Stimulated activated naive B cell treated with anti-CD40 and anti-IgM and Interleukin-4, amounts not matched to agents 10 μg/mL and 1 μg/mL and 100 μg/mL, for 72 hours (primary cell): ENCODE measurements around the gene SLC18B1.
"Not testable (repeated sequence)": the region's sequence is repeated elsewhere in the genome, so short reads cannot be mapped to it uniquely, and the experiment has no call there.

Source experiments
- ATAC-seq, 2 donors: fragments of 150-1000 bp; cut with Tn5 transposase; replicated peaks; 2 replicates each; pipeline ENCODE4 v1.10.0; 2021; ENCODE audit warnings: moderate library complexity in 1 of 2
- DNase-seq: peaks from one replicate; pipeline ENCODE4 v3.0.0; 2021
- H3K27ac Mint-ChIP-seq: one replicate; pipeline ENCODE4 v1.8.0; 2022; ENCODE audit warnings: mild to moderate bottlenecking, mixed read lengths
- H3K27me3 Mint-ChIP-seq, 2 donors: one replicate each; pipeline ENCODE4 v1.8.0; 2022; ENCODE audit warnings: mixed read lengths in 2 of 2
- H3K36me3 Mint-ChIP-seq, 2 donors: one replicate each; pipeline ENCODE4 v1.8.0; 2022; ENCODE audit warnings: mixed read lengths in 2 of 2, mild to moderate bottlenecking in 1 of 2
- H3K4me1 Mint-ChIP-seq, 2 donors: one replicate each; pipeline ENCODE4 v1.8.0; 2022; ENCODE audit warnings: mixed read lengths in 2 of 2, mild to moderate bottlenecking in 1 of 2
- H3K4me3 Mint-ChIP-seq, 2 donors: one replicate each; pipeline ENCODE4 v1.8.0; 2022; ENCODE audit warnings: mild to moderate bottlenecking in 2 of 2, mixed read lengths in 2 of 2, moderate library complexity in 1 of 2
- H3K9me3 Mint-ChIP-seq, 2 donors: one replicate each; pipeline ENCODE4 v1.8.0; 2022; ENCODE audit warnings: mixed read lengths in 2 of 2, mild to moderate bottlenecking in 1 of 2

SLC18B1 gene

GRCh38 chr6:132780770-132781371 lies 17.6 kb downstream of the SLC18B1 start:
- no peak for DNase-seq
- peak; percentile 57 to 63 for ATAC-seq
- Mint-ChIP-seq H3K4me3 (no peak overlapping the region), H3K36me3 (peaks cover 21 to 26% of the 10 kb centered on the region in 2 donors), H3K27me3 (no peaks in the 10 kb centered on the region), H3K27ac (no peak overlapping the region), H3K9me3 (no peaks in the 10 kb centered on the region), H3K4me1 (no peaks in the 10 kb centered on the region)

GRCh38 chr6:132777881-132778280 lies 20.6 kb downstream of the SLC18B1 start:
- not testable (repeated sequence) for ATAC-seq, H3K4me3 Mint-ChIP-seq, DNase-seq, H3K4me1 Mint-ChIP-seq, H3K9me3 Mint-ChIP-seq, H3K27me3 Mint-ChIP-seq, H3K27ac Mint-ChIP-seq
- H3K36me3 Mint-ChIP-seq: peaks cover 18 to 20% of the 10 kb centered on the region in 2 donors

GRCh38 chr6:132768051-132768517 lies 30.4 kb downstream of the SLC18B1 start:
- peak; percentile 27 for DNase-seq
- H3K4me1 Mint-ChIP-seq: peaks cover 7 to 24% of the 10 kb centered on the region in 2 donors
- H3K9me3 Mint-ChIP-seq: no peaks in the 10 kb centered on the region
- no peak overlapping the region for H3K27ac Mint-ChIP-seq
- H3K27me3 Mint-ChIP-seq: no peaks in the 10 kb centered on the region
- peak; percentile 83 to 85 for ATAC-seq
- peaks cover 12 to 14% of the 10 kb centered on the region in 2 donors for H3K36me3 Mint-ChIP-seq
- peak overlapping the region; percentile 49 to 57 for H3K4me3 Mint-ChIP-seq

- DNase-seq: no peak
- Mint-ChIP-seq H3K36me3 (peaks cover 11 to 14% of the 10 kb centered on the region in 2 donors), H3K4me1 (peaks cover 11 to 32% of the 10 kb centered on the region in 2 donors), H3K4me3 (no peak overlapping the region), H3K9me3 (no peaks in the 10 kb centered on the region), H3K27ac (no peak overlapping the region), H3K27me3 (no peaks in the 10 kb centered on the region)
- no peak for ATAC-seq
Measured at GRCh38 chr6:132765560-132765959, 32.9 kb downstream of the SLC18B1 start.

GRCh38 chr6:132764370-132764769 lies 34.1 kb downstream of the SLC18B1 start:
- peaks cover 13 to 39% of the 10 kb centered on the region in 2 donors for H3K4me1 Mint-ChIP-seq
- no peak overlapping the region for H3K27ac Mint-ChIP-seq
- ATAC-seq: no peak
- peaks cover 8 to 12% of the 10 kb centered on the region in 2 donors for H3K36me3 Mint-ChIP-seq
- no peaks in the 10 kb centered on the region for H3K27me3 Mint-ChIP-seq
- H3K9me3 Mint-ChIP-seq: no peaks in the 10 kb centered on the region
- DNase-seq: no peak
- no peak overlapping the region for H3K4me3 Mint-ChIP-seq

GRCh38 chr6:132763269-132763668 lies 35.2 kb downstream of the SLC18B1 start:
- Mint-ChIP-seq H3K9me3 (no peaks in the 10 kb centered on the region), H3K27ac (peak overlapping the region; percentile 87), H3K4me1 (peaks cover 17 to 39% of the 10 kb centered on the region in 2 donors), H3K27me3 (no peaks in the 10 kb centered on the region), H3K36me3 (peaks cover 1 to 5% of the 10 kb centered on the region in 2 donors), H3K4me3 (peak overlapping the region; percentile 81 to 85)
- DNase-seq (peak; percentile 51), ATAC-seq (peak; percentile 95)

- Mint-ChIP-seq H3K4me3 (no peak overlapping the region), H3K27me3 (no peaks in the 10 kb centered on the region), H3K27ac (no peak overlapping the region), H3K9me3 (no peaks in the 10 kb centered on the region), H3K4me1 (peaks cover 17 to 33% of the 10 kb centered on the region in 2 donors), H3K36me3 (peaks cover 7 to 11% of the 10 kb centered on the region in 2 donors)
- ATAC-seq (no peak), DNase-seq (no peak)
Measured at GRCh38 chr6:132760256-132760655, 38.2 kb downstream of the SLC18B1 start.

- Mint-ChIP-seq H3K4me3 (no peak overlapping the region), H3K9me3 (no peaks in the 10 kb centered on the region), H3K27me3 (no peaks in the 10 kb centered on the region), H3K36me3 (peaks cover 8 to 11% of the 10 kb centered on the region in 2 donors), H3K4me1 (peaks cover 17 to 27% of the 10 kb centered on the region in 2 donors), H3K27ac (peak overlapping the region; percentile 82)
- DNase-seq: no peak
- ATAC-seq: no peak
Measured at GRCh38 chr6:132758689-132759088, 39.7 kb downstream of the SLC18B1 start.

GRCh38 chr6:132752255-132752654 lies 46.2 kb downstream of the SLC18B1 start:
- Mint-ChIP-seq H3K4me1 (peaks cover 16 to 19% of the 10 kb centered on the region in 2 donors), H3K27me3 (no peaks in the 10 kb centered on the region), H3K4me3 (no peak overlapping the region), H3K36me3 (peaks cover 17 to 25% of the 10 kb centered on the region in 2 donors), H3K9me3 (no peaks in the 10 kb centered on the region), H3K27ac (no peak overlapping the region)
- DNase-seq (no peak), ATAC-seq (no peak)

GRCh38 chr6:132751828-132752227 lies 46.6 kb downstream of the SLC18B1 start:
- DNase-seq: no peak
- H3K9me3 Mint-ChIP-seq: no peaks in the 10 kb centered on the region
- no peak overlapping the region for H3K27ac Mint-ChIP-seq
- H3K4me1 Mint-ChIP-seq: peaks cover 16 to 19% of the 10 kb centered on the region in 2 donors
- peaks cover 20 to 28% of the 10 kb centered on the region in 2 donors for H3K36me3 Mint-ChIP-seq
- ATAC-seq: peak in 1 of 2 donors; percentile 35
- H3K27me3 Mint-ChIP-seq: no peaks in the 10 kb centered on the region
- no peak overlapping the region for H3K4me3 Mint-ChIP-seq

GRCh38 chr6:132751306-132751705 lies 47.1 kb downstream of the SLC18B1 start:
- ATAC-seq: peak; percentile 60 to 62
- Mint-ChIP-seq H3K27me3 (no peaks in the 10 kb centered on the region), H3K4me3 (peak overlapping the region; percentile 52 to 62), H3K9me3 (no peaks in the 10 kb centered on the region), H3K36me3 (peaks cover 22 to 30% of the 10 kb centered on the region in 2 donors), H3K4me1 (peaks cover 16 to 19% of the 10 kb centered on the region in 2 donors), H3K27ac (peak overlapping the region; percentile 85)
- DNase-seq: no peak

GRCh38 chr6:132750455-132751248 lies 47.8 kb downstream of the SLC18B1 start:
- H3K27me3 Mint-ChIP-seq: no peaks in the 10 kb centered on the region
- peak overlapping the region; percentile 85 for H3K27ac Mint-ChIP-seq
- H3K9me3 Mint-ChIP-seq: no peaks in the 10 kb centered on the region
- peak; percentile 78 to 83 for ATAC-seq
- peaks cover 21 to 30% of the 10 kb centered on the region in 2 donors for H3K36me3 Mint-ChIP-seq
- no peak for DNase-seq
- peak overlapping the region; percentile 52 to 62 for H3K4me3 Mint-ChIP-seq
- H3K4me1 Mint-ChIP-seq: peaks cover 14 to 19% of the 10 kb centered on the region in 2 donors

GRCh38 chr6:132749111-132749510 lies 49.3 kb downstream of the SLC18B1 start:
- Mint-ChIP-seq H3K4me1 (peaks cover 13 to 19% of the 10 kb centered on the region in 2 donors), H3K4me3 (no peak overlapping the region), H3K36me3 (peaks cover 25 to 38% of the 10 kb centered on the region in 2 donors), H3K9me3 (no peaks in the 10 kb centered on the region), H3K27ac (no peak overlapping the region), H3K27me3 (no peaks in the 10 kb centered on the region)
- DNase-seq: no peak
- ATAC-seq: no peak

GRCh38 chr6:132748446-132748845 lies 50.0 kb downstream of the SLC18B1 start:
- DNase-seq: no peak
- peaks cover 27 to 38% of the 10 kb centered on the region in 2 donors for H3K36me3 Mint-ChIP-seq
- no peaks in the 10 kb centered on the region for H3K27me3 Mint-ChIP-seq
- ATAC-seq: no peak
- no peak overlapping the region for H3K4me3 Mint-ChIP-seq
- peaks cover 13 to 19% of the 10 kb centered on the region in 2 donors for H3K4me1 Mint-ChIP-seq
- H3K9me3 Mint-ChIP-seq: no peaks in the 10 kb centered on the region
- no peak overlapping the region for H3K27ac Mint-ChIP-seq
